HG02571 (cell line): ENCODE results near the gene NCOA7.
A peak's percentile ranks its signal among the peaks of the same experiment; 100 is the strongest.
"Not testable (repeated sequence)": the region's sequence is repeated elsewhere in the genome, so short reads cannot be mapped to it uniquely, and the experiment has no call there.

Experiments used
- ATAC-seq: cut with Tn5 transposase; IDR thresholded peaks from one replicate; pipeline ENCODE4 v1.9.1; 2021; ENCODE audit warnings: mild to moderate bottlenecking, moderate library complexity; ENCODE audit not compliant: unreplicated experiment

The NCOA7 gene

DNA sequence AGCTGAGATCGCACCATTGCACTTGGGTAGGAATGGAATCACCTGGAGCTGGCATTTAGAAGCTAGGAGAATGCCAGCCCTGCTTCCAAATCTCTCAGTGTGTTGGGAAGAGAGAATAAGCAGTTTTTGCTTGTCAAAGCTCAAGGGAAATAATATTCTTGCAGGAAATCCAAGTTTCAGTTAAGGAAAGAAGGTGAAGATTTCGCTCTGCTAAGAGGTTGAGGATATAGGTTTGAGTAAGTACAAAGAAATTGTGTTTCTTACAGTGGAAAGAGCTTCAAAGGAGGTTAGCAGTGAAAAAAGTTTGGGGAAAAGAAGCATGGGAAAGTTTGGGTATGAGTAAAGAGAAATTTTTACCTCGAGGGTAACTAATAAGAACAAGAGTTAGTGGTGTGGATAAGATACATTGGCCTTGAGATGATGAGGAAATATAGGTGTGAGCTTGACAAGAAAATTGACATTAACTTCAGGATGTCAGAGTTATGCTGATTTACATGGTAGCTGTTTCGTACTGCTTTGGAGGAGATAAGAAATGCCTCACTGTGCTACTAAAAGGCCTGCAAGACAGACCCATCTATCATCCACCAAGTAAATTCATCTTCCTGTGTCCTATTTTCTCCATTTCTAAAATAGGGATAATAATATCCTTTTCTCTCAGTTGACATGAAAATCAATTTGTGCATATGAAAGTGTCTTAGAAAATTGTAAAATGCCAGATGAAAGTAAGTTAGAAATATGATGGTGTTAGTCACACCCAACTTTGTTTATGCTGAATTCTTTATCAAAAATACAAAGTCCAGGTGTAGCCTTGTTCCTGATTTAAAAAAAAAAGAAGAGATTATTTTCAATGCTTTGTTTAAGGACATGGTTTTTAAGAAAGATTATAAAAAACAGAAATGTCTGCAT is 153.0 kb downstream of the NCOA7 start:
- no peak for ATAC-seq

DNA sequence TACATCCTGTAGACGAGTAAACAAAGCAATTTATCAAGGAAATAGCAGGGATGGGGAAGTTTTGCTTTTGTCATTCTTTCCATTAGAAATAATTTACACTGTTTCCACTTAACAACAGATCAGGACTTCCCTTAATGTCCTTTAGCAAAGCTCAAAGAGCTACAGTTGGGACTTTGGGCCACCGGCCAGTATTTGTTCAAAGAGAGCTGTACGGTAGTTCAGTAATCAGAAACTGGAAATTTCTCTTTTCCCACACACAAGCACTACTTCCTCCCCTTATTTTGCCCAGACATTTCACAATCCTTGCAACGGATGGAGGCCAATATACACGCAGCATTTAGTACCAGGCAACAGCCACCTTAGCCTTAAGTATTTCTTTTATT is 153.7 kb downstream of the NCOA7 start:
- no peak for ATAC-seq

DNA sequence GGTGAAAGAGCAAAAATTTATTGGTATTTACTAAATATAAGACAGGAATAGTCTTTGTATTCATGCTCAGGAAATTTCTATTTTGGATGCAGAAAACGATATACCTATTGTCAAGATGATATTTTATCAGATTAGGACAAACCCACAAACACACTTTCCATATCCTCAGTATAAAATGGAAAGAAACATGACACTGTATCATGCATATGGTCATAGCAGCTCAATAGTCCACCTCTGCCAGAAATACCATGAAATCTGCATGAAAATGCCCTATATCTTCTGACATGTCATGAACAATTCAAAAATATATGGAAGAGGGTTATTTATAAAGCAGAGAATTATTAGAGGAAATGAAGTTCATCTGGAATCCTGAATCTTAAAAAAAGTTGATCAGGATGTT is 154.1 kb downstream of the NCOA7 start:
- no peak for ATAC-seq

DNA sequence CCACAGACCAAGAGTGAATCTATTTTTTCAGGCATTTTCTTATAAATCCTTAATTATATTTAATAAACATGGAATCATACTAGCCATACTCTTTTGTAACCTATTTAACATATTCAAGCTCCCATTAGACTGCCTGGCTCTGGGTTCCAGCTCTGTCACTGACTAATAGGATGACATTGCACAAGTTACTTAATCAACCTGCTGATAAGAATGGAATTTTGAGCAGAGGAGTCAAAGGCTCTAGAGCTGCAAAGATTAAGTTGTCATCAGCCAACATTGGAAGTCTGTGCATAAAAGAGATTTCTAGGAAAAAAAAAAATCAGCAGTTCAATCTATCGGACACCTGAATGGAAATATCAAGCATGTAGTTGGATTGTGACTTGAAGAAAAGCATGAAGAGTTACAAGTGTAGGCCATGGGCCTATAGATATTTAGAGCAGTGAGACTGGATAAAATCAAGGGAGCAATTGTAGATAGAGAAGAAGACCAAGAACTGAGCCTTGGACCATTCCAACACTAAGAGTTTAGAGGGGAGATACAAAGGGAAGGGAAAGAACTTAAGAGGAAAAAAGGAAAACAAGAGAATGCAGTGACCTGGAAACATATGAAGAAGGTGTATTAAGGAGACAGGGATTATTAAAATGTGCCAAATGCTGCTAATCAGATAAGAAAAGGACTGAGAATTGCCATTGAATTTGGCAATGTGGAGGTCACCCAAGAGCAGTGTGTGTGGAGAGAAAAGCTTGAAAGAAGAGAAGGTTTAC is 154.8 kb downstream of the NCOA7 start:
- ATAC-seq: no peak

DNA sequence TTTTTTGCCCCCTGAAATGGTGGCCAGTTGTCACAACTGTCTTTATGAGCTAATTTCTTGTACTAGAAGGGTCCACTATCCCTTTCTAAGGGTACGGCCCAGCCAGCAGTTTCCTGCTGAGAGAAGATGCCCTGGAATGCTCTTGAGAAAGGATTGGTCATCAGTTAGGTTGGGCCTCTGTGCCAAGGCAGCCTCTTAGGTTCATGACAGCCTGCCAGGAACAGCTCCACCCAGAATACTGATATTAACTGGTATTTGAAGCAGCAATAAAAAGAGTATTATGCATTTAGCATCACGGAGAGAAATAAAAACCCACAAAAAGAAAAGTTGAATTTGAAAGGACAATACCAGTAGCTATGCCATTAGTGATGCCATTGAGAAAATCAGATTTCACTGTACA is 156.9 kb downstream of the NCOA7 start:
- no peak for ATAC-seq

DNA sequence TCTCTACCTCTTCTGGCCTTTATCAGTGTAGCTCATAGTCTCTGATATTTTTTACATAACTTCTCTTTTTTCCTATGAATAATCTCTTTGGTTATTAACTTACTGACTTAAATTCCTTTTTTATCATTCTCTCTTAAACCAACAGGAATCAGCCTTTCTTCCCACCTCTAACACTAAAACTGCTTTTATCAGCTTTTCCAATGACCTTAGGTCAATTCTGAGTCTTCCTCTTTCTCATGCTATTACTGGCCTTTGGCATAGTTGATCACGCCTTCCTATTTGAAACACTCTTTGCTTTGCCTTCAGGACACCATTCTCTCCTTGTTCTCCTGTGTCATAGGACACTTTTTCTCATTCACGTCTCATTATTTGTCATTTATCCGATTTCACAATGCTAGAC is 157.7 kb downstream of the NCOA7 start:
- ATAC-seq: no peak

DNA sequence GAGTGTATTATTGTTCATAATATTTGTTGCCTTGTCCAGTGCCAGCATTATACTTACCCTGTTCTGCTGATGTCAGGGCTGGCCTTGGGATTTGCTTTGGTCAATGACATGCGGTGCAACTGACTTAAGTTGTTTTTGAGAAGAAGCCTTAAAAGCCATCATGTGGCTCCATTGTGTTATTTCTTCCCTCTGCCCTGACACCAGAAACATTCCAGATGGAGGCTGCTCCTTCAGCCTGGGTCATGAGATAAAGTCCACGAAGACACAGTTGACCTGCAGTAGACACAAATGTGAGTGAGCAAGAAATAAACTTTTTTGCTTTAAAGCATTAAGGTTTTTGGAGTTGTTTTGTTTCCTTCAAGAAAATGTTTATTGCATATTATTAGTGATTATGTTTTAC is 158.3 kb downstream of the NCOA7 start:
- ATAC-seq: no peak

DNA sequence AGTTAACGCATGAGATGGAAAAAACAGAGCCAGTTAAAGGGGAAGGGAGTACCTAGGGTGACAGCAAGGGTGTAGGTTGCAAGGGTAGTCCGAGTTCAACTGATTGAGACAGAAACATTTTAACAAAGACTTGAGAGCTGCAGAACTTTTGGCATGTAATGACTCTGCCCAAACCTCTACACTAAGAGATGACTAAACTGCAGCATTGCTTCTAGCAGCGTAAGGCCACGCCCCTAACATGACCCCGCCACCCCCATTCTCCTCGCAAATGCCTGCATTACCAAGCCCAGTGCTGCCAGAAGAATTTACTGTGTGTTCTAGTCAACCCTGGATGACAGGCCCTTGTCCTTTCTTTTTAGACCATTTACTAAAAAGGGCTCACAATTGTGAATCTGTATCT is 159.5 kb downstream of the NCOA7 start:
- no peak for ATAC-seq

DNA sequence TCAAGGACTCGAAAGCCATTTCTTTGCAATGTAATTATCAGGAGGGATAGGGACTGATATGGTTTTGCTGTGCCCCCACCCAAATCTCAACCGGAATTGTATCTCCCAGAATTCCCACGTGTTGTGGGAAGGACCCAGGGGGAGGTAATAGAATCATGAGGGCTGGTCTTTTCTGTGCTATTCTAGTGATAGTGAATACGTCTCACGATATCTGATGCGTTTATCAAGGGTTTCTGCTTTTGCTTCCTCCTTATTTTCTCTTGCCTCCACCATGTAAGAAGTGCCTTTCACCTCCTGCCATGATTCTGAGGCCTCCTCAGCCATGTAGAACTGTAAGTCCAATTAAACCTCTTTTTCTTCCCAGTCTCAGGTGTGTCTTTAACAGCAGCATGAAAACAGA is 160.0 kb downstream of the NCOA7 start:
- not testable (repeated sequence) for ATAC-seq

DNA sequence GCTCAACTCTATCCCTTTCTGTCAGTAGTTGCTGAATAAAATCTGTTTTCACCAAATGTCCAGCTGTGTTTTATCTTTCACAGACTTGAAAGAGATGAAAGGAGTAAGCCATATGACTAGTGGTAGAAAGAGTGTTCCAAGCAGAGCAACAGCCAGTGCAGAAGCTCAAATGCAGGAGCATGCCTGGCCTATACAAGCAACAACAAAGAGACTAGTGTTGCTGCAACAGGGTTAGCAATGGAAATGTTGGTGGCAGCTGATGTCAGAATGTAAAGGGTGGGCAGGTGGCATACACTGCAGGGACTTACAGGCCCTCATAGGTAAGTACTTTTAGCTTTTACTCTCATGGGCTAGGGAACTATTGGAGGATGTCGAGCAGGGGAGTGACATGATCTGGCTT is 160.6 kb downstream of the NCOA7 start:
- no peak for ATAC-seq

DNA sequence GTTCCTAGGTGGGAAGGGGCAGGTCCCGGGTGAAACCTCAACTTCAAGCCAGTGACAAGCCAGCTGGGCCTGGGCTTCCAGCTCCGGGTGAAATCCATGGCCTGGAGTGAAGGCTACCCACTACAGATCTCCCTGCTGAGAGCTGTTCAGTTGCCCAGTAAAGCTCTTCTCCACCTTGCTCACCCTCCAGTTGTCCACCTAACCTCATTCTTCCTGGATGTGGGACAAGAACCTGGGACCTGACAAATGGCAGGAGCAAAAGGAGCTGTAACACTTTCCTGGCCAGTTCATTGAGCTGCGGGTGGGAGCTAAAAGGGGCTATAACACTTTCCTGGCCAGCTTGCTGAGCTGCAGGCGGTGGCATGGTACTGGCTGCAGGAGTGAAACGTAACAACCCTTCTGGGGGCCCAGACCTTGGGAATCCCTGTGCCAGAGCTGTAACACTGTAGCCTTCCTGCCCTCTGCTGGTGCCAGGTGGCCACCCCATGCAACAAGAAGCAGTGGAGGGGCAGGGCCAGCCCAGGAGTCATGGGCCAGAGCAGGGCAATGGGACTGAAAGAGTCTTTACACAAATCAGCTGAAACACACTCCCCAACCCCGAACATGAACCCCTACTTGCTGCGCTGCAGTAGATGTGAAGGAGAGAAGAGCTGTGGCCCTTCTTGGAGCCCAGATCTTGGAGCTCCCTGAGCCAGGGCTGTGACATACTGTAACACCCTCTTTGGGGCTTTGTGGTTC is 162.2 kb downstream of the NCOA7 start:
- no peak for ATAC-seq

DNA sequence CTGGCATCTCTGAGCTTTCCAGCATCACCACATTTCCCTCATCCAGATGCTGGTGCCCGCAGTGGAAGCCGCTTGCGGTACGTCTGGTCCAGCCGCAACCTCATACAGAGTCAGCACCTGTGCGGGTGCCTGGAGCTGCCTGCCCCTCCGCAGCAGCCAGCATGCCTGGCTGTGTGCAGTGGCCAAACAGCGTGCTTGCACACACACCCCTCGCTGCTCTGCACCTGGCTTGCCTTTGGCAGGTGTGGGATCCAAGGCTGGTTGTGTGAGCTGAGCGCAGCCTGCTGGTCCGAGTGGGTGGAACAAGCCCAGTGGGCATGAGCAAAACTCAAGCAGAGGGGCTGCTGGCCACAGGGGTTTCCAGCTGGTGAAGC is 162.7 kb downstream of the NCOA7 start:
- no peak for ATAC-seq

DNA sequence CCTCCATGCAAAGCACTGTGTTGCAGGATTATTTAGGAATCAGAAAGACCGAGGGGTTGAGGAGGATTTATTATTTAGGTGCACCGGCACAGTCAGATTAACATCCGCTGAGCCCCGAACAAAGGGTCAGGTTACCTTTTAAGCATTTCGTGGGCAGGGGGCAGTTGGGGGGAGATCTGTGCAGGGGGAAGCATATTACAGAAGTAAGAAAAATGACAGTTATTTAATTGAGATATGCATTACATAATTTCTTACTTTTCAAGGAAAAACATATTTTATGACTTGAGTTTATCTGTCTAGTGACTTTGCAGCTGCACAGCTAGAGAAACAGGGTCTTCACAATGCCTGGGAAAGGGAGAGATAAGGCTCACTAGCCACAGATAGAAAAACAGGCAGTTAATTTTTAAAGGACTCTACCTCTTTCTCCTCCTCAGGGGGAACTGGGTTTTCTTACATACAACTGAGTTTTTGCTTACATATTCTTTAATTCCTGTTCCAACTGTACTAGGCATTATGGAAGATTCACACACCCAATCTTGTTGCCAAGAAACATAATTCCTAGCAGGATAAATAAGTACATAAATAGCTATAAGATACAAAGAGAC is 164.1 kb downstream of the NCOA7 start:
- ATAC-seq: no peak

DNA sequence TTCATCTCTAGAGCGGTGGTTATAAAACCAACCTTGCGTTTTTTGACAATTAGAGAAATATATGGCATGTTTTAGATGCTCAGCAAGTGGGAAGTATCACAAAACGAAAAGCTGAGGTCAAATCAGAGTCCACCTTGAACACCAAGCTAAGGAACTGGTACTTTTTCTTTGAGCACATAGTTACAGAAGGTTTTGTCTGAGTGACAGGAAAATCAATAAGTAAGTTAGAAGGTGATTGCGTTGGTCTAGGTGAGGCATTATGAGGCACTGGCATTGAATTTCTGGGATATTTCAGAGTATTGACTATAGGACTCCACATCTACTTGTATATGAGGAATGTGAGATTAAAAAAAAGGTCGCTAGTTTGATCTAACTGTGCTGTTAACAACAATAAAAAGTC is 165.2 kb downstream of the NCOA7 start:
- no peak for ATAC-seq

DNA sequence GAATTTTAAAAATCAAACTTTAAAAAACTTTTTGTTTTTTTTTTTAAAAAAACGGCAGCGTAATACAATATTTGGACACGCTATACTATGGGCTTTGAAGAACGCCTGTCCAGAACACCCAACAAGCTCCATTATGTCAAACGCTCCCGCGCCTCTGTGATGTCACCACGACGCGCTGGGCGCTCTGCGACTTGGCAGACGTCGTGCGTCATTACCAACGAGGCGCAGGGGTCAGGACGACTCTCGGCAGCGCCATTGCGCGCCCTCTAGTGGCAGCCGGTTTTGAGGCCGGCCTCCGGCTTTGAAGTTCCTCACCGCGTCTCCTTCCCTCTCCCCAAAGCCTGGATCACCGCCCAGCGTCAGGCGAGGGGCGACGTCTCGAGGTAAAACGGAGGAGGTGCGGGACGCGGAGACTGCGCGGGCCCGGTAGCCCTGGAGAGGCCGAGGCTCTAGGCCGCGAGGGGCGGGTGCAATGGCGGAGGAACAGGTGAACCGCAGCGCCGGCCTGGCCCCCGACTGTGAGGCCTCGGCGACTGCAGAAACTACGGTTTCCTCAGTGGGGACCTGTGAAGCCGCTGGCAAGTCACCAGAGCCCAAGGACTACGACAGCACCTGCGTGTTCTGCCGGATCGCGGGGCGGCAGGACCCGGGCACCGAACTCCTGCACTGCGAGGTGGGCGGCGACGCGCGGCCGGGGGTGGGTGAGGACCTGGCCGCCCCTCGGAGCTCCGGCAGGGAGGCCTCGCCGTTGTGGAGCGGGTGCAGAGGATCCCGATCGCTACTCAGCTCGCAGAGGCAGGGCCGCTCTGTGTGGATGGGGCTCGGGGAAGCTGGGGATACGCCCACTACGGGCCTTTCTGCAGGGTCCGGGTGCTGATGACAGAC is 166.0 kb downstream of the NCOA7 start, which contains the start of gene HINT3:
TSS of gene HINT3 (plus strand) at position 265 of the 885 bp plus-strand sequence. CDS start at position 473, 208 bp downstream.
- peak; percentile 90 for ATAC-seq

DNA sequence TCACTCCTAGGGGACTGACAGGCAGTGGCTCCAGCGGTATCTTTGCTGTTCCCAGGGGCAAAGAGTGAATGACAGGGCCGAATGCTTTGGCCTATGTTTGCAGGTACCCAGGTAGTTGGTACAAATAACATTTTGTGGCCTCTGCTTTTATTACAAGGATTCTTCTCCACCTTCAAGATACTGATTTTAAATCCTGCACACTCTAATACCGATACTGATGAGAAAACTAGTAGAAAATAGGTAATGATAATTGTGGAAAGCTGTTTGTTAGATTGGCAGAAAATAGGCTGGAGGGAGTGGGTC is 166.6 kb downstream of the NCOA7 start:
- no peak for ATAC-seq

DNA sequence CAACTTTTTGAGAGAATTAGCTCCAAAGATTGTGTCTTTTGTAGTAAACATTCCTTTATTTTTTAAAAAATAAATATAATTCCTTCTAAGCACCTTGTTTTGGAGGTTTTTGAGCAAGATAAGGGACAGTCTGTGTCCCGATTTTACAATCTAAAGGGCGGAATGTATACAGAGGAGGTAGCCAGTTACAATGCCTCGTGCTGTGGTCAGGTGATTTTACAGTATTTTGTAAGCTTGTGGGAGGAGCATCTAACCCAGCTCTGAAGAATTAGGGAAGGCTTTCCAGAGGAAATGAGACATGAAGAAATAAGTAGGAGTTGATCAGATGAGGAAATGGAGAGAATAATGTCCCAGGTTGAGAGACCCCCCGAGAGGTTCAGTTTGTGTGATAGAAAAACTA is 167.1 kb downstream of the NCOA7 start:
- no peak for ATAC-seq

DNA sequence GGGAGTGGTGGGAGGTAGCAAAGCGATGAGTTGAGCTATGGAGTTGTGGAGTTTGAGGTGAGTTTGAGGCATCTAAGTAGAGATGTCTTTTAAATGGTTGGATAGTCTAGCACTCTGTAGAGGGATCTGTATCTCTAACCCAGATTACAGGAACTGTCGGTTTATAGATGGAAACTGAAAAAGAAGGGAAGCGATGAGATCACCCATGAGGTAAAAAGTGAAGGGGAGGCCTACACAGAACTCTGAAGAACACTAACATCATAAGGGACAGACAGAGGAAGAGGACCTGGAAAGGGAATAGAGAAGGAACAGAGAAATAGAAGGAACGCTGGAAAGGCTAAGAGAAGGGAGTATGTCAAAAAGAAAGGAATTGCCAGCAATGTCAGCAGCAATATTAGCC is 168.3 kb downstream of the NCOA7 start:
- no peak for ATAC-seq

DNA sequence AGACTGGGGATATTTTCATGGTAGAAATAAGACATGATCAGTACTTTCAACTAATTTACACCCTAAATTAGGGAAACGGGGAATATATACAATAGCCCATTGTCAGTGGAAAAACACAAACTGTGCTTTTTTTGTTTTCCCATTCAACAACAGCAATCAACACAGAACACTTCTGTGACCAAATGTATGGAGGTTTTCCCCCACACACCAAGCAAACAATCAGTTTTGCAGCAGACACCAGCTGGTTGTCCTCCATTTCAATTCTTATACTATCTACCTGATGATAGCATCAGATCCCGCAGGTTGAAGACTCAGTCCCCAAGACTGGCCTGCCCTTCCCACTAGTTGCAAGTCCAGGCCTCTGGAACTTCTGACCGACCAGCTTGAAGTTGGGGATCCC is 170.4 kb downstream of the NCOA7 start:
- no peak for ATAC-seq

DNA sequence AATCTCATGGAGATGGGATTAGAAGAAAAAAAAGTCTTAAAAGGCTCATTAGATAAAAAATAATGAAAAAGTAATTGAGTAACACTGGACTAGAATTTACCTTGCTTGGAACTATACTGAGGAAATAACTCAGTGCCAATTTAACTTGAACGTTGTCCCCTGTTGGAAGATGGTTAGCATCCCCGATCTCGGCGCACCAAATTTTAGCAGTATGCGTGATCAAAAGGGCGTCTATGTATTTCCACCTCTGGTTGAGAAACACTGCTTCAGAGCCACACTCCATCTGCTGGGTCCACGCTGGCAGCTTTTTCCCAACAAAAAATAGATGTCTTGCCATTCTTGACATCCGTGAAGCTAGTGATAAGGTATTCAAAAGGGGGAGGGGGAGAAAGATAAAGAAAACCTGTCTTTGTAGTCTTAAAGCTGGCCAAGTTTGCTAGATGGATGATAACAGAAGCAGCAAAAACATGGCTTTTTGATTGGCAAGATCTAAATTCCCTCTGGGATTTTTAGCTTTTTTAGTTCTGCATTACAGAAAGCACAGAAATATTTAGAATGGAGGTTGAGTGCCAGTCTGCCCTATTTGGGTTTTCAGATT is 172.2 kb downstream of the NCOA7 start:
- no peak for ATAC-seq
